ENCODE data around the gene FYN. TPM values are rescaled to one million over a fixed set of nuclear protein-coding genes. Genes with fewer than 3 reads are reported as not detected.
A peak's percentile ranks its signal among the peaks of the same experiment; 100 is the strongest.

FYN gene
- total and polyA plus RNA-seq, 10 of the 15 experiments (the other 5 are each of a cell fraction or from before 2014, with no cell fraction given), result 51.4 to 247 (median 138) TPM

DNA sequence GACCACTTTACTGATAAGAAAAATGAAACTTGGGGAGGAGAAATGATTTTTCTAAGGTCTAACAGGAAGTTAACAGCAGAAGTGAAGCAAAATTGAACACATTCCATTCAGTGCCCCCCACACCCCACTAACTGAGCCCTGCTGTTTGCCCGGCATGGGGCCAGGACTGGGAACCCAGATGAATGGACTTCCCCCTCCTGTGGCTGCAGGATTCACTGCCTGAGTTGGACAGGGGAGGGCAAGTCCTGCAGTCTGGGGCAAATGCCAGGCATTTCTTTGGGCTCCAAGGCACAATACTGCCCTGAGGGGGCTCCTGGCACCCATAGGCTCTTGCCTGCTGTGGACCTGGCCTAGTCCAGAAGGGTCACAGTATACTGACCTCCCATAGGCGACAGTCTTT is 28.3 kb downstream of the FYN start:
- Histone ChIP-seq H4K20me1 (ENCODE audit: control insufficient read depth, insufficient read depth) (no peaks in the 10 kb centered on the region), H3K27me3 (replicated peaks in 1 of 2; ENCODE audit: control insufficient read depth in 2 of 2, insufficient read depth in 2 of 2, low read length in 1 of 2) (no peaks in the 10 kb centered on the region), H3K4me2 (ENCODE audit: control insufficient read depth, insufficient read depth) (peak overlapping the region; percentile 87), H2AFZ (ENCODE audit: control insufficient read depth, low read depth, low read length) (no peak overlapping the region), H3K36me3 (ENCODE audit: control insufficient read depth in 2 of 2, insufficient read depth in 2 of 2, low read length in 1 of 2) (peaks cover 3 to 17% of the 10 kb centered on the region in 2 experiments; a peak in 3 of 4 replicates), H3K4me1 (ENCODE audit: control insufficient read depth, insufficient read depth, low read length) (peaks cover 61% of the 10 kb centered on the region), H3K27ac (ENCODE audit: control insufficient read depth, insufficient read depth) (peak overlapping the region; percentile 72), H3K9ac (ENCODE audit: control insufficient read depth, insufficient read depth, low read length) (peak overlapping the region; percentile 60), H3K4me3 (peak overlapping the region; percentile 45), H3K79me2 (ENCODE audit: control insufficient read depth, insufficient read depth, low read length) (peaks cover 81% of the 10 kb centered on the region), H3K9me3 (replicated peaks; ENCODE audit: control insufficient read depth, insufficient read depth, low read length) (no peaks in the 10 kb centered on the region)
- RAD21 ChIA-PET (ENCODE audit: unreplicated experiment), result interaction anchor here (0.7 to 5.1 kb wide), 23 partner anchors 9 to 135 kb away, joined by 3 to 58 read pairs (median 7); partner anchors contain the start of gene FYN
- BruUV-seq (replicated peaks), result no TSS peak
- peak; percentile 32 for ATAC-seq
- DNase-seq (ENCODE audit: low read depth, low spot score), result no peak
- SMC1A ChIA-PET (ENCODE audit: uncharacterized antibody, unreplicated experiment), result interaction anchor here (0.6 to 8.2 kb wide), 39 partner anchors 7 to 350 kb away, joined by 3 to 92 read pairs (median 6); partner anchors contain the start of gene FYN
- CTCF ChIA-PET, result interaction anchor here (0.8 to 4.6 kb wide), 21 partner anchors 8 to 152 kb away, joined by 3 to 36 read pairs (median 4); partner anchors contain the start of gene FYN
- WGBS (ENCODE audit: insufficient coverage, insufficient replicate concordance, low lambda C conversion rate, missing lambda C conversion rate), result 60% methylated on average over 2 of the region's 2 CpGs
- in situ Hi-C loops (cut with MboI), result loop anchor here (25.0 kb wide), 1 partner anchor 1792 kb away; no protein-coding TSS in a partner anchor
- FAIRE-seq, result no peak
- intact Hi-C loops (cut with micrococcal nuclease; ENCODE audit: unreplicated experiment), result loop anchor here (2.0 kb wide), 1 partner anchor 28 kb away; the partner anchor contains the start of gene FYN
- TF ChIP-seq SMARCA5 (IDR thresholded peaks at IDR 0.05) (peak; percentile 72; the same call in 1 of the 2 replicates), JUNB (IDR thresholded peaks at IDR 0.05) (no peak), RUNX3 (IDR thresholded peaks at IDR 0.05; ENCODE audit: low read length) (0 out of 2 replicates have a peak, but pooled peaks have one; percentile 16), PML (IDR thresholded peaks at IDR 0.05; ENCODE audit: low read length) (0 out of 2 replicates have a peak, but pooled peaks have one; percentile 13), CHD1 (IDR thresholded peaks at IDR 0.05; ENCODE audit: low read depth, low read length) (no peak), BHLHE40 (IDR thresholded peaks at IDR 0.05; ENCODE audit: borderline replicate concordance in 1 of 2, low read depth in 2 of 2, low read length in 1 of 2) (peak in 1 of 2 experiments; percentile 5; a peak in 1 of 4 replicates), CBX5 (IDR thresholded peaks at IDR 0.05; ENCODE audit: low read depth) (0 out of 2 replicates have a peak, but pooled peaks have one; percentile 18)
- POLR2A ChIA-PET, result interaction anchor here (0.8 to 3.5 kb wide), 12 partner anchors 9 to 104 kb away, joined by 3 to 19 read pairs (median 4); partner anchors contain the start of gene FYN
